AG20443 (cell line): ENCODE measurements around the gene SYNM.

Experiments used
- DNase-seq: peaks from one replicate; pipeline ENCODE4 v3.0.0; 2012; ENCODE audit warnings: low spot score, mixed read lengths

The SYNM gene

DNA sequence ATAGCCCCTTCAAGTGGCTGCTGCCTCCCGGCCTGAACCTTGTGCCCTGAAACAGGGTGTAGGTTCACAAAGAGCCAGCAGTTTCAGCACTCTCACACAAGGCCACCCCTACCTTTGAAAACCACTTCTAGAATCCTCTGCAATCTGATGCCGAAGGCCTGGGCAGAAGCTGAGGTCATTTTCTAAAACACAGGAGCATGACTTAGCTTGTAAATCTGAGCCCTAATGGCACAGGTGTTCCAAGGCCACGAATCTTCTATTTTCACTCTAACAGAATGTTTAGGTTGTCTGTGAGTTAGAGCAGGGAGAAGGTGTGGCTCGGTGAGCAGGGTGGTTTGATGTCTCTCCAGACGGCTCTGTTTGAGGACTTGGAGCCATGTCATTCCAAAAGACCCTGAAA lies 62.3 kb downstream of the SYNM start:
- DNase-seq: no peak

- DNase-seq: no peak
These were observed 62.8 kb downstream of the SYNM start for GRCh38 chr15:99167640-99168039.

- no peak for DNase-seq
These were observed 64.0 kb downstream of the SYNM start for GRCh38 chr15:99168601-99169580.

DNA sequence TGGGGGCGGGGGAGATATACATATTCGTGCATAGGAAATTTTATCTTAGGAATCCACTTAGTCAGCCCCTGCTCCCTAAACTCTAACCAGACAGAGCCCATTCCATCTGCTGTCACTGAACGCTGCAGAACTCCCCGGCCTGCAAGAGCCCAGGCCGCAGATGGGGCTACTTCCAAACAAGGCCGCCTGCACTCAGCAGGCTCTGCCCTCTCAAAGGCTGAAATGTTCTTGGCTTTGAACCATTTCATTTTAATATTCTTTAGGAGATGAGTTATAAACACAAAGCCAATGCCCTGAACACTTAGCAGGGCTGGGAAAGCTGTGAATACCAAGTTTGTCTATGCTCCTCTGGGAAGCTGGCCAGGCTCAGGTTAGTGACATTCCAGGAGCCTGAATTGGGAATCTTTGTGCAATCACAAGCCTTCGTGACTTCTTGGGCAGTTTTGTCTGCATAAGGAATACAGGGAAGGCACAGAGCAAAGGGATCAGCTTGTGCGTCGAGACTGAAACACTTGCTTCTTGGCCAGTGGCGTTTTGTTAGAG lies 65.0 kb downstream of the SYNM start:
- DNase-seq: peak; percentile 73

GRCh38 chr15:99170476-99171065 lies 65.7 kb downstream of the SYNM start:
- no peak for DNase-seq

DNA sequence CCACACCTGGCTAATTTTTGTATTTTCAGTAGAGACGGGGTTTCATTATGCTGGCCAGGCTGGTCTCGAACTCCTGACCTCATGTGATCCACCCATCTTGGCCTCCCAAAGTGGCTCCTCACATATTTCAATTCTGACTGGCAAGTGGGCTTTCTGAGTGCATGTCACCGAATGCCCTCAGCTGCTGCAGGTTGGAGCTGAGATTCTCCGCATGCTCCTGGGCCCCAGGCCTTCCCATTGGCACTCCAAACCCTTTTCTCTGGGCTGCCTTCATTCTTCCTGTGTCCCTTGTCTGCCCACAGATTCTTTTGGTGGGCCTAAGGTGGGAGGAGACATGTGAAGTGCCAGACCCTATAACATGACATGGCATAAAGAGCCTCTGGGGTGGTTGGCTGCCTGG lies 67.3 kb downstream of the SYNM start:
- DNase-seq: no peak

DNA sequence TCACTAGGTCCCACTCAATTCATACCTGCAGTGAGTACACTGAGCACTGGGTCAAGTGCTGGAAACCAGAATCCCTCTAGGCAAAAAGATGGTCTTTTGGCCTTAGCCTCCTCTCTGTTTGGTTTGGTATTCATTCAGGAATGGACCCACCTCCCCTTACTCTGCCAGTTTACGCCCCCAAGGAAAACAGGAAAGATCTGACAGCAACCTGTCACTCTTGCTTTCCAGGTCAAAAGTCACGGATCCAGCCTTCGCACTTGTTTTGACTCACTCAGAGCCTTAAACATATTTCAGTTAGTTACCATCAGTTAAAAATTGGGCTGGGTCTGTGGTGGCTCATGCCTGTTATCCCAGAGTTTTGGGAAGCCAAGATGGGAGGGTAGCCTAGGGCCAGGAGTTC lies 68.1 kb downstream of the SYNM start:
- DNase-seq: no peak

- DNase-seq: no peak
These were observed 69.9 kb downstream of the SYNM start for GRCh38 chr15:99174567-99175395.

DNA sequence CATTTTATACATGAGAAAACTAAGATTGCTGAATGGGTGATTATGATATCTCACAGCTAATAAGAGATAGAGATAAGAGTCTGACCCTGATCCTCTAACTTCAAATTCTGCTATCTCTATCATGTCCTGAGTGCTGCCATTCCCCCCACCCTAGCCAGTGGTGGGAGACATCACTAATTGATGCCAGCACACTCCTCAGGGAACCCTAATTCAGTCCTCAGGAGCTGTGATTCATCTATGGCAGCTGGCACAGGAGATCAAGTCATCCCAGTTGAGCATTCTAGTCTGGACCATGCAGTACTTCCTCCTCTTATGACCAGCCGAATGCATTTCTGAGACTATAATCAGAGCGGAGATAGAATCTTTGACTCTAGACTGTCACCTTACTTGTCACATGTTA lies 71.9 kb downstream of the SYNM start:
- no peak for DNase-seq

- DNase-seq: no peak
These were observed 72.8 kb downstream of the SYNM start for GRCh38 chr15:99177679-99178078.

- DNase-seq: no peak
These were observed 75.4 kb downstream of the SYNM start for GRCh38 chr15:99180086-99180963.

DNA sequence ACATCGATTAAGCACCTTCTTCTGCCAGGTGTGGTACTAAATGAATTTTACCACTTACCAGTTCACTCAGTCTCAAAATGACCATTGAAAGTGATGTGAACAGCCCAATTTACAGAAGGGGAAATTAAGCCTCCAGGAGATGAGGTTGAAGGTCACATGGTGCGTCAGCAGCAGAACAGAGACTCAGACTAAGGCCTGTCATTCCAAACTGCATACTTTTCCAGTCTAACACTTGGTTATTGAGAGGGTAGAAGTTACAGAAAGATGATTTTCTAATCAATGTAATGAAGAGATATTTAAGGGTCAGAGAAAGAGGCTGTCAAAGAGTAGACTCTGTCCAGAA lies 76.1 kb downstream of the SYNM start:
- DNase-seq: no peak

- no peak for DNase-seq
These were observed 76.7 kb downstream of the SYNM start for GRCh38 chr15:99181545-99181971.

- no peak for DNase-seq
These were observed 77.9 kb downstream of the SYNM start for GRCh38 chr15:99182791-99183190.
